HG03135 (cell line): Measurements from ENCODE around the gene TAF3.
"Not testable (repeated sequence)": the region's sequence is repeated elsewhere in the genome, so short reads cannot be mapped to it uniquely, and the experiment has no call there.

ENCODE experiments used
- ATAC-seq: cut with Tn5 transposase; IDR thresholded peaks from one replicate; pipeline ENCODE4 v1.9.1; 2021; ENCODE audit warnings: mild to moderate bottlenecking, moderate library complexity; ENCODE audit not compliant: unreplicated experiment

TAF3 gene

GRCh38 chr10:7818295-7819120 is at the start of gene TAF3:
Gene TAF3 (plus strand): TSS chr10:7818505. CDS start chr10:7818710, 205 bp downstream.
- ATAC-seq: peak; percentile 89

GRCh38 chr10:7773845-7774801 is 44.2 kb upstream of the TAF3 start:
- no peak for ATAC-seq

GRCh38 chr10:7776777-7777176 is 41.5 kb upstream of the TAF3 start:
- no peak for ATAC-seq

GRCh38 chr10:7782194-7782593 is 36.1 kb upstream of the TAF3 start:
- ATAC-seq: not testable (repeated sequence)

- no peak for ATAC-seq
Measured at GRCh38 chr10:7786430-7786829, 31.9 kb upstream of the TAF3 start.

GRCh38 chr10:7787150-7787856 is 31.0 kb upstream of the TAF3 start:
- ATAC-seq: peak; percentile 16

GRCh38 chr10:7787857-7788638 is 30.3 kb upstream of the TAF3 start, which contains the start of the genes ATP5F1C and KIN:
Gene ATP5F1C (plus strand): TSS chr10:7788177. CDS start chr10:7788208, 31 bp downstream.
Gene KIN (minus strand): TSS chr10:7787993. CDS start chr10:7787933, 60 bp downstream.
- ATAC-seq: peak; percentile 94

- ATAC-seq: peak; percentile 19
Measured at GRCh38 chr10:7788639-7789286, 29.5 kb upstream of the TAF3 start.

- ATAC-seq: no peak
Measured at GRCh38 chr10:7789390-7789789, 28.9 kb upstream of the TAF3 start.

- no peak for ATAC-seq
Measured at GRCh38 chr10:7792541-7792940, 25.8 kb upstream of the TAF3 start.

- no peak for ATAC-seq
Measured at GRCh38 chr10:7794251-7795026, 23.9 kb upstream of the TAF3 start.

- ATAC-seq: no peak
Measured at GRCh38 chr10:7795605-7796004, 22.7 kb upstream of the TAF3 start.

- ATAC-seq: no peak
Measured at GRCh38 chr10:7797582-7797981, 20.7 kb upstream of the TAF3 start.

- no peak for ATAC-seq
Measured at GRCh38 chr10:7802606-7803005, 15.7 kb upstream of the TAF3 start.

- ATAC-seq: no peak
Measured at GRCh38 chr10:7804216-7804615, 14.1 kb upstream of the TAF3 start.

- no peak for ATAC-seq
Measured at GRCh38 chr10:7804741-7805140, 13.6 kb upstream of the TAF3 start.

- ATAC-seq: no peak
Measured at GRCh38 chr10:7808686-7809267, 9.5 kb upstream of the TAF3 start.

- no peak for ATAC-seq
Measured at GRCh38 chr10:7810443-7810842, 7.9 kb upstream of the TAF3 start.
